ENCODE data around the gene FGF14.

The FGF14 gene

DNA sequence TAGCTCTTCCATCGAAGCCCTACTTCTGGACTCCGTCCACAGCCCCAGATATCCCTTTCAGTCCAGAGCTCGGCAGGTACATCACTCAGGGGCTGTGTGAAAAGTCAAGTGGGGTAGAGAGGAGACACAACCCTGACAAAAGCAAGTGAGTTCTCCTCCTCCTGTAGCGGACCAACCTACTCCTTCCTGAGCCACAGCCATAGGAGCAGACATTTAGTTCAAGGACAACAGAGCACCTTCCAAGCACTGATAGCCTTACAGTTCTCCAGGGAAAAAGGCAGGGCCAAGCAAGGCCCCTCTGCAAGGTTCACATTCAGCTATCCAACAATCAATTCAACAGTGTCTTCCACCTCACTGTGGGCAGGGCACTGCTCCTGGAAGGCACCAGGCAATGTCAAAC, 89.0 kb downstream of the FGF14 start:
- no peak for DNase-seq (ENCODE audit: low spot score)
- TF ChIP-seq, protein P1, sequence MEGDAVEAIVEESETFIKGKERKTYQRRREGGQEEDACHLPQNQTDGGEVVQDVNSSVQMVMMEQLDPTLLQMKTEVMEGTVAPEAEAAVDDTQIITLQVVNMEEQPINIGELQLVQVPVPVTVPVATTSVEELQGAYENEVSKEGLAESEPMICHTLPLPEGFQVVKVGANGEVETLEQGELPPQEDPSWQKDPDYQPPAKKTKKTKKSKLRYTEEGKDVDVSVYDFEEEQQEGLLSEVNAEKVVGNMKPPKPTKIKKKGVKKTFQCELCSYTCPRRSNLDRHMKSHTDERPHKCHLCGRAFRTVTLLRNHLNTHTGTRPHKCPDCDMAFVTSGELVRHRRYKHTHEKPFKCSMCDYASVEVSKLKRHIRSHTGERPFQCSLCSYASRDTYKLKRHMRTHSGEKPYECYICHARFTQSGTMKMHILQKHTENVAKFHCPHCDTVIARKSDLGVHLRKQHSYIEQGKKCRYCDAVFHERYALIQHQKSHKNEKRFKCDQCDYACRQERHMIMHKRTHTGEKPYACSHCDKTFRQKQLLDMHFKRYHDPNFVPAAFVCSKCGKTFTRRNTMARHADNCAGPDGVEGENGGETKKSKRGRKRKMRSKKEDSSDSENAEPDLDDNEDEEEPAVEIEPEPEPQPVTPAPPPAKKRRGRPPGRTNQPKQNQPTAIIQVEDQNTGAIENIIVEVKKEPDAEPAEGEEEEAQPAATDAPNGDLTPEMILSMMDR (IDR thresholded peaks at IDR 0.05; ENCODE audit: extremely low read depth, missing control alignments), result no peak

DNA sequence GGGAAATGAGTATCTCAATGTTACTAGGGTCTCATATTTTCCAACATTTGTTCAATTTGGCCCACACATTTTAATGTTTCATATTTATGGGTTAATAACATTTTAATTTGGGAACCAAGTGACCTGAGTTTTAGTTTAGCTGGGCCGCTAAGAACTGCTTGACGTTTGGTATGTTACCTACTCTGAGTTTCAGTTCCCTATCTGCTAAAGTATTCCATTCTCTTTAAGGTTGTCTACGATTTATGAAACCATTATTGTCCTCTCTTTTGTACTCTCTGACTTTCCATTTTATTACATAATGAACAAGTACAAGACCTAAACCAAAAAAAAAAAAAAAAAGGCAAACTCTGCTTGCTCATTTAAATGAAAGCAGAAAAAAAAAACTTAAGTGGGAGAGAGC, 89.9 kb downstream of the FGF14 start:
- no peak for DNase-seq (ENCODE audit: low spot score)
- TF ChIP-seq, protein P1 (IDR thresholded peaks at IDR 0.05; ENCODE audit: extremely low read depth, missing control alignments), result no peak

GRCh38 chr13:102311419-102311796, 90.4 kb downstream of the FGF14 start:
- TF ChIP-seq, protein P1 (IDR thresholded peaks at IDR 0.05; ENCODE audit: extremely low read depth, missing control alignments), result no peak
- DNase-seq (ENCODE audit: low spot score), result no peak

- no peak for DNase-seq (ENCODE audit: low spot score)
- TF ChIP-seq, protein P1 (IDR thresholded peaks at IDR 0.05; ENCODE audit: extremely low read depth, missing control alignments), result no peak
These were observed 91.0 kb downstream of the FGF14 start for GRCh38 chr13:102310691-102311418.

- DNase-seq (ENCODE audit: low spot score), result no peak
- TF ChIP-seq, protein P1 (IDR thresholded peaks at IDR 0.05; ENCODE audit: extremely low read depth, missing control alignments), result no peak
These were observed 92.7 kb downstream of the FGF14 start for GRCh38 chr13:102309110-102309509.

- no peak for DNase-seq (ENCODE audit: low spot score)
- TF ChIP-seq, protein P1 (IDR thresholded peaks at IDR 0.05; ENCODE audit: extremely low read depth, missing control alignments), result no peak
These were observed 99.3 kb downstream of the FGF14 start for GRCh38 chr13:102302534-102302933.

- TF ChIP-seq, protein P1 (IDR thresholded peaks at IDR 0.05; ENCODE audit: extremely low read depth, missing control alignments), result no peak
- DNase-seq (ENCODE audit: low spot score), result no peak
These were observed 101.5 kb downstream of the FGF14 start for GRCh38 chr13:102300379-102300778.

All from GM20000 (cell line).